GM21786 (cell line): ENCODE results near the gene PPP6R2.

Experiments used
- ATAC-seq: cut with Tn5 transposase; IDR thresholded peaks from one replicate; pipeline ENCODE4 v1.9.1; 2021; ENCODE audit not compliant: unreplicated experiment

The PPP6R2 gene

DNA sequence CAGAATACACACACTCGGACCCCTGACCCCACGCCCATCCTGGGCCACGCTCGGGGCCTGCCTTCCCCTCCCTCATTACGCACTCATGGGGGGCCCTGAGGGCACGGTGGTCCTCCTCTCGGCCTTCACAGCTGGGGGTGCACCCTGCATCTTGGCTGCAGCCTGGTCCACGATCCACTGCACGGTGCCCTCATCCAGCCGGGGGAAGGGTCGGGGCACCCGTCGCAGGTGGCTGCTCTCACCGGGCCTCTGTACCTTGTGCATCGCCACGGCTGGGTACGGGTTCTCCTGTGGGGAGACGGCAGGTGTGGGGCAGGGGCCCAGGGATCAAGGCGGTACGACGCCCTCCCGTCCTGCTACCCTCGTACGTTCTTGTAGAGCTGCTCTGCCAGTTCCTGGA is 121.3 kb downstream of the PPP6R2 start:
- ATAC-seq: no peak

DNA sequence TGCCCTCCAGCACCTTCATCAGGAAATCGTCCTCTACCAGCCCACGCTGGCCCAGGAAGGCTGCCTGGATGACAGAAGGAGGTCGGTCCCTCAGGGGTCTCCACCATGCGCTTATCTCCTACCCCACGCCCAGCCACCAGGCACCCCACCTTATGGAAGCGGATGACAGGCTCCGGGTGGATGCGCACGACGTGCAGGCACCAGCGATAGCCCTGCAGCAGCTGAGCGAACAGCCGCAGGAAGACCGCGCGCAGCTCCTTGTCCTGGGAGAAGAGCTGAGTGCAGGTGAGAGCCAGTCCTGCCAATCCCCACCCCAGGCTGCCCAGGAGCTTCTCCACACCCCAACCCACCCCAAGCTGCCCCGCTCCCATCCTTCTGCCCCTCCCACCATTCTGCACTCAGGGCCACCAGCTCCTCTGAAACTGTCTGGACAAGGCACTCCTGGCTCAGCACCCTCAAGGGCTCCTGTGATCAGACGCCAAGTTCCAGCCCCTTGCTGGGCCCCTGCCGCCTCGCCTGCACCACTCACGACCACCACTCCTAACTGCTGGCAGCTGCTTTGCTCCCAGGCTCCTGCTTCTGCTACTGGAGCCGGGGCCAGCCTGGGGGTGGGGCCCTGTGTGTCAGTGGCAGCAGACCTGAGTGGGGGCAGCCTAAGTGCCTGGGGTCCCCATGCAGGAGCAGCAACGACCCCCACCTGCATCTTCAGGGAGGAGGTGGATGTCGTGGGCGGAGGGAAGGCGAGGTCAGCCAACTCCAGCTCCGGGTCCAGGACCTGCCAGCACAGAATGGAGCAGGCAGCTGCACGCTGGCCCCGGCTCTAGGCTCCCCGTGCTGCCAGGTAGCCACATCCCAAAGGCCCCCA is 122.2 kb downstream of the PPP6R2 start:
- no peak for ATAC-seq

DNA sequence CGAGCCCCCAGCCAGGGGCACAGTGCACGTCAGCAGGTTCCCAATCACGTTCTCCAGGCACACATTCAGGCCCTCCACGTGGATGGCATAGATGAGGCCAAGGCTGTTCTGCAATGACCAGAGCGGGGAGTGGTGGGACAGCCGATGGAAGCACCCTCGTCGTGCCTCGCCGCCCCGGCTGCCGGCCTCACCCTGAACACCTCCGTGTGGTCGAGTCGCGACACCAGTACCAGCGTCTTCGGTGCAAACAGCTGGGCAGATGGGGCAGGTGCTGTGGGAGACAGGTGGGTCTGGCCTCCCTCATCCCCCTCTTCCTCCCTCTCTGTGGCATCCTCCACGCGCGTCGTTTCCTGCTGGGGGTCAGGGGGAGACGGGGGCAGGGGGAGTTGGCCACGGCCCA is 124.2 kb downstream of the PPP6R2 start:
- ATAC-seq: no peak

DNA sequence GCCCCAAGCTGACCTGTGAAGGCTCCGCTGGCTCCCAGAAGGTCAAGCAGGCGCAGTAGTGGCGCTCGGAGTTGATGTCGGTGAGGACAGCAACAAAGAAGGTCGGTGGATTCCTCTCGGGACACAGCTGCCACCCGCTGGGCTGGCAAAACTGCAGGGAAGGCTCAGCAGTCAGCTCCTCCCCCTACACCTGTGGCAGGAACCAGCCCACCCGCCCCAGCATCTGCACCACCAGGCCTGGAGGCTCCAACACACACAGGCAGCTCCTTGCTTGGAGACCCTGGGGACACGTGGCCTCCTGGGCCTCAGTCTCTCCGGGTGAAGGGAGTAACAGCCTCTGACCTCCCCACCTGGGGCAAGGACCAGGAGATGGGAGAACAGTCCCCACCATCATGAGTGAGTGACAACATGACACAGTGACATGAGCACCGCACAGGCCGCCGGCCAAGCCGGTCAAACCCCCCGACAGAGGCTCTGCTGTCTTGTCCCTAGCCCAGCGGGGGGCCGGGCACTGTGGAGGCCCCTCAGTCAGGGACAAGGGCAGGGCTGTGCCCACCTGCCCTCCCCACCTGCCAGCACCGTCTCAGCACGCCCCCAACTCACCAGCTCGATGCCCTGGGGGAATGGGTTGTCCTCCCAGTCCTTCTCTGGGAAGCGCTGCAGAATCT is 124.8 kb downstream of the PPP6R2 start:
- no peak for ATAC-seq

DNA sequence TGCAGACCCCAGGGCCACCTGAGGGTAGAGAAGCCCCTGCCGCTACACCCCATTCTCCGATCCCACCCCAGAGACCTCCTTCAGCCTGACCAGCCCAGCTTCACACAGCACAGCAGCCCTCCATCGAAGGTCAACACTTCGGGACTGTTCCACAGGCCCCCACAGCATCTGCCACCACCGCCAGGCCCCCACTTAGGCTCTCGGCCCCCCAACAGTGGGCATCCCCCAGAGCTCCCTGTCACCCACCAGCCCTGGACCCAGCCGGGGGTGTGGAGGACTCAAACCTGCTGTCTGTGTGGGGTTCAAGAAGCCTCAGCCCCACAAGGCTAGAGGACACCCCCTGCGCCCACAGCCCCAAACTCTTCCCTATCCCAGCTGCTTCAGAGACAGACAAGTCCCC is 125.5 kb downstream of the PPP6R2 start:
- ATAC-seq: no peak

DNA sequence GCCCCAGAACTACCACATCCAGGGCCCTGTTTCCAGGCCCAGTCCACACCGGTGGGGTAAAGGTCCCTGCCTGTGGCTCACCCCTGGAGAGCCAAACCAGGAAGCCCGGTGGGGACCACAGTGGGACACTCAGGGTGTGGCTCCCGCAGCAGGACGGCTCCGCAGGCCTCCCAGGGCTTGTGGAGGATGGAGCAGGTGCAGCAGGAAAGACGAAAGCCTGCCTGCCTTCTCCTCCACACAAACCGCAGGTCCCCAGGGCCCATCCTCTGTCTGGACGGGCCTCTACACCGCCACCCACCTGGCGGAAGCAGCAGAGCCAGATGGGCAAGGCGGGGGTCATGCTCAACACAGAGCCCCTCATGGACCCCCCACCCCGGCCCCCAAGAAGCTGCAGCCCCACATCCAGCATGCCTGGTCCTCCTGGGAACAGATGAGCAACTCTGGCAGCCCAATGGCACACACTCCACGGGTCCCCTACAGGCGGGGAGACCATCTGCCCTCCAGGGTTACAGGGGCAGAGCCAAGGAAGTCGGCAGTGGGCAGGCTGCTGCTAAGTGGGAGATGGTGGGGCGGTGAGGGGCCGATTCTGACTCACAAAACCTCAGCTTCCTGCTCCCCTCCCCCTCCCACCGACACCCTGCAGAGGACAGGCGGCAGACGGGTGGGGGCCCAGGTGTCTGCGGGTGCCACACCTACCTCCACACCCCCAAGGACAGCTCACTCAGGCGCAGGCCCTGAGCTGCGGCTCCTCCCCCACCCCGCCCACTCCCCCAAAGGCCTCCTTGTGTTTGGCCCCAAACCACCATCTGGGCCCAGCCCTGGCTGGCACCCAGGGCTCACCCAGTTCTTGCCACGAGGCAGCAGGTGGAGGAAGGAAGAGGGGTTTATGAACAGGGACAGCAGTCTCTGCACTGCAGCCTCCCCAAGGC is 126.5 kb downstream of the PPP6R2 start:
- peak; percentile 54 for ATAC-seq

DNA sequence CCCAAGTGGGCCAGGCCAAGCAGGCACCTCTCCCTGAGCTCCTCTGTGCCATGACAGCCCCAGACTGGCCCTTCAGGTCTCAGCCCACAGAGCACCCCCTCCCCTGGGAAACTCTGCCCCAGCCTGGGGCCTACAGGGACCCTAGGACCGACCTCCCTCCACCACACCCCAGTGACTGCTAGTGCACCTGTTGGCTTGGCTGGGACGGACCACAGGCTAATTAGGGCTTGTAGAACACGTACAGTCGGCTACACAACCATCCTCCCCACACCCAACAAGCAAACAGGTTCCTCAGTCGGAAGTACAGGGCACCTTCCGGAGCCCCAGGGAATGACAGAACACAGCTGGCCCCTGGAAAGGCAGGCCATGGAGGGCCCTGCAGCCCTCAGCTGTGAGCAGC is 127.4 kb downstream of the PPP6R2 start:
- ATAC-seq: no peak

DNA sequence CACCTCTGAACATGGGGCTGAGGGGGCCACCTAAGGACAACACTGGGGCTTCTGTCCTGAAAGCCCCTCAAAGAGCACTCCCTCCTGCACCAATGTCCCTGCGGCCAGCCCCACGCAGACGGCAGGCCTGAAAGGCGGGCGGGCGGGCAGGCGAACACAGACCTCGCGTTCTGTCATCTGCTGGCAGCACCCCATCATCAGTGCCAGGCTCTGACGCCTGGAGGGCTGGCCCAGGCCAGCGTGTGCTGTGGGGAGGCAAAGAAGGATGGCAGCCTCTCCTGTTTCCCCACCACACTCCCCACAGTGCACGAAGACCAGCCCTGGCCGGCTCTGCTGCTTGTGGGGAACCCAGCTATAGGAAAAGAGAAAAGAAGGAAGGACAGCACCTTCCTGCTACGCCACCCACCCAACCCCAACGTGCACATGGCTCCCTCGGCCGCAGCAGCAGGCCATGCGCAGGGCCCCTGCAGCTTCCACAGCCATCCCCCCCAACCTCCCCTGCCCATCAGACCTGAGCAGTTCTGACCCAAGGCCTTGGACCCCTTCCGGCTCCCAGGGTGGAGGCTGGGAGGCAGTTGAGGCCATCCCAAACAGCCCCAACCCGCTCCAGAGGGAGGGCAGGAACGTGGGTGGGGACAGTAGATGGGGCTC is 128.2 kb downstream of the PPP6R2 start:
- no peak for ATAC-seq

DNA sequence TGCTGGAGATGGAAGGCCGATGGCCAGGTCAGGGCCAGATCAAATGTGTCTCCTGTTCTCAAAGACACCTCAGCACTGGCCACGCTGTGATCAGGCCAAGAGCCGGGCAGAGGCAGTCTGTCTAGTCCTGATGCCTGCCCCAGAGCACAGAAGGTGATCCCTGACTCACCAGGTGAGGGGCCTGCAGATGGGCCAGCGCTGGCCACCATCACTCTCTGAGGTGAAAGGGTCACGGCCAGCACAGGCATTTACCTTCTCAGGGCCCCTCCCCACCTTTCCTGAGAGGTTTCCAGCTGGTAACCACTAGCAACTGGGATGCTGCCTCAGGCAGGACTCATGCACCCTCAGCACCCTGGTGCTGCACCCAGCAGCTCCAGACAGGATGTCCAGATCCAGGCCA is 128.8 kb downstream of the PPP6R2 start:
- no peak for ATAC-seq

DNA sequence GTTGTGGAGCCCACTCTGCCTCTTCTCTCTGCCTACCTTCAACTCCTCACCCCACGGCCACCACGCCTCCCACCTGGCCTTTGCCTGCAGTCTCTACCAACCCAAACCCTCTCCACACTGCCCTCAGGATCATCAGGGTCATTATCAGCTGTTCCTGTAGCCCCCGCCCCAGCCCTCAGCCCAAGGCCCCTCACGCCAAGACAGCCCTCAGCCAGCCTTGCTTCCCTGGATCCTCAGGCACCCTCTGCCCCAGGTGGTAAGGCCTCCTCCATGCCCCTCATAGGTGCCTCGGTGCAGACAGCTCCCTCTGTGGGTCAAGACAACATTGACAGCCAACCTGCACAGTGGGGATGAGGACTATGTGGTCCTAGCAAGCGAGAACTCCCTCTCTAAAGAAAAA is 130.0 kb downstream of the PPP6R2 start:
- ATAC-seq: no peak

DNA sequence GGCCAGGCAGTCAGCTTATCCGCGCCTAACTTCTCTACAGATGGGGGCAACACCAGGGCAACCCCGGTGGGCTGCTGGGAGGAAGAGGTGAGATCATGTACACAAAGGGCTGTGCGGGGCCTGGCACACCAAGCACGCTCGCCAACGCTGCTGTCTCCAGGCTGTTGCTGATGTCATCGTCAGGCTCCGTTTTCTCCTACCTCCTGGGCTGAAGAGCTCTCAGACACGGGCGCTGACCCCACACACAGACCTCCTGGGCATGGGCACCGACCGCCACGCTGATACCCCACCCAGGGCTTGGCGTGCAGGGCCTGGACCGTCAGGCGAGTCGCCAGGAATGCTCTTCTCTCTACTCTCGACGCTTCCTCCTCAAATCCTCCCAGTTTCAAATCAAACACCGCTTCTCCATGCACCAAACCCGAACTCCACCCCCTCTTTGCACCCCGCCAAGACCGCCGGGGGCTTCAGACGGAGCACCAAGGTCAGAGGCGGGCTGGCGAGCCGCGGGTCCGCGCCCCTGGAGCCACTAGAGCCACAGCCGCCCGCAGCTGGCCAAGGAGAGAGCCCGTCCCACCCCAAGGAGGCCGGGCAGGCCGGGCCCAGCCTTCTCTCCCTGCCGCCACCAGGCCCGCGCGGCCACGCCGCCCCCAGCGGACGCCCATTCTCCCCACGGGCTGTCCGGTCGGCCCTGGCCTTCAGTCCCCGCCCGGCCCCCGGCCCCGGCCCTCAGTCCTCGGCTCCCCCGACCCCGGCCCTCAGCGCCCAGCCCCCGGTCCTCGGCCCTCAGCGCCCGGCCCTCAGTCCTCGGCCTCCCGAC is 130.9 kb downstream of the PPP6R2 start:
- no peak for ATAC-seq

DNA sequence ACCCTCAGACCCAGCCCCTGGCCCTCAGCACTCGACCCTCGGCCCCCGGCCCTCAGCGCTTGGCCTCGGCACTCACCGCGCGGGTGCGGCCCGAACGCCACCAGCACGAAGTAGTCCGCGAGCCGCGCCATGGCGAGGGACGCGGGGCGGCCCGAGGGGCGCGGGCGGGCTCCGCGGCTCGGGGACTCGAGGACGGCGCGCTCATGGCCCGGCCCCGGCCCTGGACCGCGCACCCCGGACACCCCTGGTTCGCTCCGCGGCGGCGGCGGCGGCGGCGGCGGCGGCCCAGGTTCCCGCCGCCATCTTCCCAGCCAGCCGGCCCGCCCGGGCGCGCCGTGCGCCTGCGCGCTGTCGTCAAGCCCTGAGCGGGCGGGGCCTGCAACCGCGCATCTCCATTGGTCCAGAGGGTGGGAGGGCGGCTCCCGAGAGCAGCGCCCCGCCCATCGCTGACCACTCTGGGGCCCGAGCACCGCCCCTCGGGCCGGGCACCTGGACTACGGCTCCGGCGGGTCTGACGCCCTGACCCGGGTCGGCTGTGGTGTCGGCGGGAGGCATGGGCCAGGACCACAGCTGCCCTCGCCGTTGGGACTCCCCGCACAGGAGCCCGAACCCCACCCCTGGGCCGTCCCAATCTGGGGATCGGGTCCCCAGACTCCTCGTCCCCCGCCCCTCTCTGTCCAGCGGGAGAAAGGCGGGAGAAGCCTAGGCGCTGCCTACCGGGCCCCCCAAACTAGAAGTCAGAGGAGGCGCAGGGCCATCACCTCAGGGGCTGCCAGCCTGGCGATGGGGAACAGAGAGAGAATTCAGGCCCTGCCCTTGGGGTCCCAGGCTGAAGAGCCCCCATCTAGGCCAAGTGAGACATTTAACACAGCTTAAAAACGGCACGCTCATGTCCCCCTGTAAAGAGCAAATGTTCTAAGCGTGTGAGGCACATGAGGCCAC is 131.9 kb downstream of the PPP6R2 start, which contains the start of gene SBF1:
TSS of gene SBF1 (minus strand) at position 326 of the 942 bp plus-strand sequence. CDS start at position 131, 195 bp downstream.
- ATAC-seq: peak; percentile 57

DNA sequence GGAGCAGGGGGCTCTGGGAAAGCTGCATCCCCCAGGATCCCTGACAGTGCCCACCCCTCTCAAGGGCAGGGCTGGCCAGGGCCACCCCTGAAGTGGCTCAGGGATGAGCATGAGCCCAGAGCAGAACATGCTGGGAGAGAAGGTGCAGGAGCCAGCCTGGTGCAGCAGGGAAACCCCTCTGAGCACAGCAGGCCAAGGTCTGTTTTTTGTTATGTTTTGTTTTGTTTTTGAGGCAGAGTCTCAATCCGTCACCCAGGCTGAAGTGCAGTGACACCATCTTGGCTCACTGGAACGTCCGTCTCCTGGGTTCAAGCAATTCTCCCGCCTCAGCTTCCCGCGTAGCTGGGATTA is 132.5 kb downstream of the PPP6R2 start:
- no peak for ATAC-seq

DNA sequence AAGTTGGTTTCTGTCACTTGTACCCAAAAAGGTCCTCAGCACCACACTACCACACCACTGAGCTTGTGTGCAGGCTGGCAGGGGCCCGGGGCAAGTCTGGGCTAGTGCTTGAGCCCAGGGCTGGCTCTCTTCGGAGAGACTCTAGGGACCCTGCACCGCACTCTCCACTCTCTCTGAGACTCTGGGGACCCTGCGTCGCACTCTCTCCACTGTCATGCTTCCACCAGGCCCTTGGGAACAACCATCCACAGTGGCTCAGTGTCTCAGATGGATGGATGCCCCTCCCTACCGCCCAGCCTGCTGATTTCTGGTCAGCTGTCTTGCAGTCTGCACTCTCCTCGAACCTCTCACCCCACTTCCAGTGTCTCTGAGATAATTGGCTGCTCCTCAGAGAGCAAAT is 133.7 kb downstream of the PPP6R2 start:
- no peak for ATAC-seq

DNA sequence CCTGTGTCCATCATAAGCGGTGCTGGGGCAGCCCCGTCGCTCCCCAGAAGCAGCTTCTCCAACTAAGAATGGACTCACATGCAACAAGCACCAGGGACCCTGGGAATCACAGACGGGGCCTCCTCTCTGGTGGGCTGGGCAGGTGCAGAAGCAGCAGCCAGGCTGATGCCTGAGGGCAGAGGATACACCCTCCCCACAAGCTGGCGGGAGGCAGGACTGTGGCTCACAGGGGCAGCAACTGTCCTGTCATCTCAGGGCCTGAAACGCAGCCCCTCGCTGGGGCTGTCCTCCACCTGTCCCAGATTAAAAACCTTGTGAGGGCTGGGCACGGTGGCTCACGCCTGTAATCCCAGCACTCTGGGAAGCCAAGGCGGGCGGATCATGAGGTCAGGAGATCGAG is 134.8 kb downstream of the PPP6R2 start:
- ATAC-seq: no peak

DNA sequence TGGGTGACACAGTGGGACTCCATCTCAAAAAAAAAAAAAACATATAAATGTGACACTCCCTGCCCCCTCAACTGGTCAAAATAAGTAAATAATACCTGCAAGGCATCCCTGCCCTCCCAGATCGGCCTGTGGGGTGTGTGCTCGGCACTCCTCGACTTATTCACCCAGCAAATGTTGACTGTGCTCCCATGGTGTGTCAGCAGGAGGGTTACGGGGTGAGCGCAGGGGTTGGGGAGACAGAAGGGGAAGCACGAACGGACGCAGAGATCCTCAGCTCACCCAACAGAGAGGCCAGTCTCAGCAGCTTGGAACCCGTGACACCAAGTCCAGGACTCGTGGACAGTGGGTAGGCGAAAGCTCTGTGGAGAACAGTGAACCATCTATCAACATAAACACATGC is 136.6 kb downstream of the PPP6R2 start:
- ATAC-seq: no peak

DNA sequence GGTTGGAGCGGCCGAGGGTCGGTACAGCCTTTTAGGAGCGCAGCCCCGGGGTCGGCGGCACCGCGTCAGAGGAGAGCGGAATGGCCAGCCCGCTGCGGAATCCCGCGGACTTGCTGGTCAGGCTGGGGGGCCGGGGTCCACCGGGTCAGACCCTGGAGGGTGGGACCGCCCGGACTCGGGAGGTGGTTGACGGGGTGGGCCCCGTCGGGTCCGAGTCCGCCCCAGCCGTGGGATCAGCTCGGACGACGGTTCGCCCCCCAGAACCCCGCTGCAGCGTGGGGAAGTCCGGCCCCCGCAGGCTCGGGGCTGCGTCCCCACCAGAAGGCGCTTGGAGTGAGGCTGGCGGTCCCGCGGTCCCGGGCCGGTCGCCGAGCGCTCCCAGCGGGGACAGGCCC is 137.9 kb downstream of the PPP6R2 start:
- ATAC-seq: no peak

DNA sequence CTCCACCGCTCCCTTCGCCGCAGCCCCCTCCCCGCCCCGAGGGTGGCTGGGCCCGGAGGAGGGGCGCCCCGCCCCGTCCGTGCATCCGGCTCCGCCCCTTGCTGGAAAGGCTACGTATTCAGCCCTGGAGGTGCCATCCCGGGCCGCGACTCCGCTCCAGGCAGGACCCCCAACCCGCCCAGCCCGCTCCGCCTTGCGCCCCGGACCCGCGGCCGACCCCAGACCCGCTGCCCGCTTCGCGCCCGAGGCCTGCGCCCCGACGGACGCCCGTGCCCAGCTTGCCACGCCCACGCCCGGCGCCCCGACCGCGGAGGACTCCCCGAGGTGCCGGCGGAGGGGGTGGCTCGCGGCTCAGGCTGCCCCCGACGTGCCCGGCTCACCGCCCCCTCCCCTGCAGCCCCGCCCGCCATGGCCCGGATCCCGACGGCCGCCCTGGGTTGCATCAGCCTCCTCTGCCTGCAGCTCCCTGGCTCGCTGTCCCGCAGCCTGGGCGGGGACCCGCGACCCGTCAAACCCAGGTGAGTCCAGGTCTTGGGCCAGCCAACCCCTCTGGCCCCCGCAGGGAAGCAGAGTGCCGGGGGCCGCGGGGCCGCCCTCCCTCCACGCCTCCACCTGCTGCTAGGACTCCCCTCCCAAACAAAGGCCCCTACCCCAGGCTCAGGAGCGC is 138.4 kb downstream of the PPP6R2 start, which contains the start of gene ADM2:
TSS of gene ADM2 (plus strand) at position 104 of the 667 bp plus-strand sequence. CDS start at position 409, 305 bp downstream.
- ATAC-seq: no peak
